Sigmoid colon (tissue), 4 donors: ENCODE measurements around the gene CDC14A.

Experiments used
- CTCF ChIP-seq, 4 experiments: fragments of 450-650 bp in 3 of 4; fragments of 200-600 bp in 1 of 4; IDR thresholded peaks; one replicate each; pipeline ENCODE4 v1.5.1; 2016 to 2019; ENCODE audit warnings: antibody characterized with exemption in 4 of 4, mild to moderate bottlenecking in 3 of 4, moderate library complexity in 2 of 4
- POLR2AphosphoS5 ChIP-seq, 4 donors: sonication (generic); formaldehyde crosslinking; IDR thresholded peaks; one replicate each; pipeline ENCODE4 v1.6.1; 2017; ENCODE audit warnings: antibody characterized with exemption in 4 of 4

- TF ChIP-seq CTCF (IDR thresholded peaks at IDR 0.05) (no peak), POLR2AphosphoS5 (IDR thresholded peaks at IDR 0.05) (no peak)
Measured at GRCh38 chr1:100476735-100477290, 124.5 kb downstream of the CDC14A start.
